Lower leg skin (tissue), 4 donors: Measurements from ENCODE around the gene BEST4. TPM values are rescaled to one million over a fixed set of nuclear protein-coding genes. Genes with fewer than 3 reads are reported as not detected.
"Not testable (repeated sequence)": the region's sequence is repeated elsewhere in the genome, so short reads cannot be mapped to it uniquely, and the experiment has no call there.

Experiments used
- DNase-seq, 2 donors: peaks; one replicate each; pipeline ENCODE4 v3.0.0-alpha.2; 2019; ENCODE audit warnings: low spot score in 2 of 2
- H3K4me3 ChIP-seq: fragments of 200-600 bp; sonication (generic); 2 replicates; pipeline ENCODE4 v1.5.1; 2017; ENCODE audit warnings: mild to moderate bottlenecking, low read depth; ENCODE audit not compliant: poor library complexity, severe bottlenecking
- POLR2A ChIP-seq, 2 donors: fragments of 450-650 bp; IDR thresholded peaks; one replicate each; pipeline ENCODE4 v1.6.1; 2016 to 2017; ENCODE audit warnings: antibody characterized with exemption in 2 of 2, mild to moderate bottlenecking in 1 of 2, moderate library complexity in 1 of 2
- whole genome bisulfite sequencing, 2 donors: methylation state at CpG; one replicate each; pipeline ENCODE4 v1.1.5; 2018; 5-methylcytosine and 5-hydroxymethylcytosine counted together
- intact Hi-C: fragments of 100-400 bp; cut with DNase I; formaldehyde crosslinking; loops from one replicate; pipeline ENCODE4 v1.15.0; 2023; ENCODE audit warnings: low total_unique reads
- total RNA-seq, 4 donors: library from RNA; depleted of rRNA; stranded (reverse); fragments of >200 nt; gene quantifications; one replicate each; pipeline ENCODE4 v1.1.0, GENCODE V29; 2016
- TF ChIP-seq, protein P1 (sequence below), 3 donors: fragments of 450-650 bp; IDR thresholded peaks; one replicate each; pipeline ENCODE4 v1.5.1; 2016; ENCODE audit warnings: antibody characterized with exemption in 3 of 3, mild to moderate bottlenecking in 3 of 3, moderate library complexity in 2 of 3

The BEST4 gene
- total RNA-seq, 4 donors from 2014 or later: 0.23 TPM; not detected in 3

DNA sequence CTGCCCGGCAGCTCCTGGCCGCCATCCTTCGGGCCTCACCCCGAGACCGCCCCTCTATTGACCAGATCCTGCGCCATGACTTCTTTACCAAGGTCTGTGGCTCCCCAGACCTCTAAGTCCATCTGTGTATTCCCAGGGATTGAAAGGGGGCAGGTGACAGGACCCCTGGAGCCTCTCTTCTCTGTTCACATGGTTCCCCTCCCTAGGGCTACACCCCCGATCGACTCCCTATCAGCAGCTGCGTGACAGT is 15.0 kb upstream of the BEST4 start:
- peak in 1 of 2 donors; percentile 85 for DNase-seq
- 90 to 92% methylated on average over 8 to 9 of the region's 9 CpGs for WGBS, 2 donors
- intact Hi-C loops: no loop called here
- TF ChIP-seq, protein P1, sequence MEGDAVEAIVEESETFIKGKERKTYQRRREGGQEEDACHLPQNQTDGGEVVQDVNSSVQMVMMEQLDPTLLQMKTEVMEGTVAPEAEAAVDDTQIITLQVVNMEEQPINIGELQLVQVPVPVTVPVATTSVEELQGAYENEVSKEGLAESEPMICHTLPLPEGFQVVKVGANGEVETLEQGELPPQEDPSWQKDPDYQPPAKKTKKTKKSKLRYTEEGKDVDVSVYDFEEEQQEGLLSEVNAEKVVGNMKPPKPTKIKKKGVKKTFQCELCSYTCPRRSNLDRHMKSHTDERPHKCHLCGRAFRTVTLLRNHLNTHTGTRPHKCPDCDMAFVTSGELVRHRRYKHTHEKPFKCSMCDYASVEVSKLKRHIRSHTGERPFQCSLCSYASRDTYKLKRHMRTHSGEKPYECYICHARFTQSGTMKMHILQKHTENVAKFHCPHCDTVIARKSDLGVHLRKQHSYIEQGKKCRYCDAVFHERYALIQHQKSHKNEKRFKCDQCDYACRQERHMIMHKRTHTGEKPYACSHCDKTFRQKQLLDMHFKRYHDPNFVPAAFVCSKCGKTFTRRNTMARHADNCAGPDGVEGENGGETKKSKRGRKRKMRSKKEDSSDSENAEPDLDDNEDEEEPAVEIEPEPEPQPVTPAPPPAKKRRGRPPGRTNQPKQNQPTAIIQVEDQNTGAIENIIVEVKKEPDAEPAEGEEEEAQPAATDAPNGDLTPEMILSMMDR (IDR thresholded peaks at IDR 0.05): no peak
- no peak for TF ChIP-seq POLR2A (IDR thresholded peaks at IDR 0.05)
- H3K4me3 ChIP-seq: no peak overlapping the region

DNA sequence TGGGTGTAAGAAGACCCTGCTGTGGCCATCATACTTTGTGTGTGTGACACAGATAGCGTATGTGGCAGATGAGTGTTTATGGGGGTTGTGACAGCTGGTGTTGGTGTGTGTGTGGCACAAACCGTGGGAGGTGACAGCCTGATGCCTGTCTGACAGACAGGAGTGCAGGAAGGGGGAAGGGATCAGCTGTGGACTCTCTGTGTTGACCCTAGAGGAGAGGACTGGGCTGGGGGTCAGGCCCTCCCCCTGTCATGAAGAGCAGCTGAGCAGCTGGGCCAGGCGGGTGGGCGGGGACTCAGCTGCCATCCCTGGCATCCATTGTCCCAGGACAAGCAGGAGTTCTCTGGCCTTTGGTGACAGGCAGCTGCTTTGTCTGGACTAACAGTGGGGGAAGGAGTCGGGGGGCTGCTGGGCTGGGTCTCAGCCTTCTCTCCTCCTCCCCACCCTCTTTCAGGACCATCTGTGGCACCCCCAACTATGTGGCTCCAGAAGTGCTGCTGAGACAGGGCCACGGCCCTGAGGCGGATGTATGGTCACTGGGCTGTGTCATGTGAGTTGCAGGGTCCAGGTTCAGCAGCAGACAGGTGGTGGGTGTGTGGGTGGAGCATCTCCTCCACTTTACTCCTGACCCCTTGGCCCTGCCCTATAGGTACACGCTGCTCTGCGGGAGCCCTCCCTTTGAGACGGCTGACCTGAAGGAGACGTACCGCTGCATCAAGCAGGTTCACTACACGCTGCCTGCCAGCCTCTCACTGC is 14.5 kb upstream of the BEST4 start:
- no peak for TF ChIP-seq POLR2A (IDR thresholded peaks at IDR 0.05)
- TF ChIP-seq, protein P1 (IDR thresholded peaks at IDR 0.05): no peak
- 85 to 87% methylated on average over 11 to 13 of the region's 13 CpGs for WGBS, 2 donors

DNA sequence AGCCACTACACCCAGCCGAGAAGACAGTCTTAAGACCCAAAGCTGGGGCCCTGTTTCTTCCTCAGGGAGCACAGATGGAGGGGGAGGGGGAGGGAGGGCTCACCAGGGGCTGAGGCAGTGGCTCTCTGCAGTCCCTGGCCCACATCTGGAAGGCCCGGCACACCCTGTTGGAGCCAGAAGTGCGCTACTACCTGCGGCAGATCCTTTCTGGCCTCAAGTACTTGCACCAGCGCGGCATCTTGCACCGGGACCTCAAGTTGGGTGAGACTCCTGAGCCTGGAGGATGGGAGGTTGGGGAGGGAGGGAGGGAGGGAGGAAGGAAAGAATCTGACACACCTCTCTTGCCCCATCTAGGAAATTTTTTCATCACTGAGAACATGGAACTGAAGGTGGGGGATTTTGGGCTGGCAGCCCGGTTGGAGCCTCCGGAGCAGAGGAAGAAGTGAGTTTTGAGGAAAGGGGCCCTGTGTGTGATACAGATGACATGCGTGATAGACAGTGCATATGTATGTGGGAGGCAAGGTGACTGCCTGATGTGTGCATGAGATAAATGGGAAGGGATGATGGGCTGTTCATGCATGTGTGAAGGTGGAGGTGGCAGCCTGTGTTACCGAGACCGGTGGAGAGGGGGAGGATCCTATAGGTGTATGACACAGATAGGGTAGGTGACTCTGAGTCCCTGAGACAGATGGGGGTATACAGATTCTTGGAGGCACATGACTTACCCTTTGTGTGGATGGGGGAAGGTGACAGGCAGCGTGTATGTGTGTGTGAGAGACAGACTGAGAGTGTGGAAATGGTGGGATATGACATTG is 13.7 kb upstream of the BEST4 start:
- H3K4me3 ChIP-seq: no peak overlapping the region
- intact Hi-C loops: no loop called here
- peak in 1 of 2 donors; percentile 85 for DNase-seq
- TF ChIP-seq, protein P1 (IDR thresholded peaks at IDR 0.05): no peak
- TF ChIP-seq POLR2A (IDR thresholded peaks at IDR 0.05): no peak
- 37 to 38% methylated on average over 13 of the region's 13 CpGs for WGBS, 2 donors

More for the DNA sequence above, 14.5 kb upstream of the BEST4 start:
- peak in 1 of 2 donors; percentile 80 for DNase-seq
- no peak overlapping the region for H3K4me3 ChIP-seq
- intact Hi-C loops: no loop called here

DNA sequence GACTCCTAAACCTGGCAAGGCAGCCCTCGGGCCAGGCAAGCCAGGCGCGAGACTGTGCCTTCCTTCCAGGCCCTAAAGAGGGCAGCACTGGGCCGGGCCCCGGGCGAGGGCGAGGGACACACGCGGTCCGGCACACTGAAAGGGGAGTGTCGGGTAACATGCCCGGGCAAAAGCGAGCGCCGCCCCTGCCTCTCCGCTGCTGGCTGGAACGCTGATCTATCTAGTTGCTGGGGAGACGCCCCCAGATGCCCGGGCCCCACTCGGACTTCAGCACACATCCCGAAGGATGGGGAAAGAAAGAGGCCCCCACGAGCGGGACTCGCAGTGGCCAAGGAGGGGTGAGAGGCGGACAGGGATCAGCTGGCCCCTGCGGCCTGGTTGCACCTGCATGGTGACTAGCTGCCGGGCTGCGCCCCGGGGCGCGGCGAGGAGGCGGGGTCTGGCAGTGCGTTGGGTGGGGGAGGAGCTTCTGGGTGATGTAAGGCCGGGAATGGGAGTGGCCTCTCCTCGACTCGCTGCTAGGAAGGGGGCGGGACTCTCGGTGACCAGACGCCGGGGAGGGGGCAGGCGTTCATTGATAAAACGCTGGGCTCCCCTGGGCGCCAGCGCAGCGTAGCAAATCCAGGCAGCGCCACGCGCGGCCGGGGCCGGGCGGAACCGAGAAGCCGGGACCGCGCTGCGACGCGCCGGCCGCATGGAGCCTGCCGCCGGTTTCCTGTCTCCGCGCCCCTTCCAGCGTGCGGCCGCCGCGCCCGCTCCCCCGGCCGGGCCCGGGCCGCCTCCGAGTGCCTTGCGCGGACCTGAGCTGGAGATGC is 12.0 kb upstream of the BEST4 start, which contains the start of gene PLK3:
PLK3 (plus strand) TSS at position 608 of the 815 bp plus-strand sequence; CDS start at position 695, 87 bp downstream.
- H3K4me3 ChIP-seq: peak within 1 kb of the TSS; percentile 71
- DNase-seq: peak; percentile 97 to 99
- WGBS, 2 donors: 2 to 3% methylated on average over 19 to 21 of the region's 79 CpGs
- TF ChIP-seq, protein P1 (IDR thresholded peaks at IDR 0.05): peak in 1 of 3 donors; percentile 93
- peak in 1 of 2 donors; percentile 65 for TF ChIP-seq POLR2A (IDR thresholded peaks at IDR 0.05)
- intact Hi-C loops: no loop called here

DNA sequence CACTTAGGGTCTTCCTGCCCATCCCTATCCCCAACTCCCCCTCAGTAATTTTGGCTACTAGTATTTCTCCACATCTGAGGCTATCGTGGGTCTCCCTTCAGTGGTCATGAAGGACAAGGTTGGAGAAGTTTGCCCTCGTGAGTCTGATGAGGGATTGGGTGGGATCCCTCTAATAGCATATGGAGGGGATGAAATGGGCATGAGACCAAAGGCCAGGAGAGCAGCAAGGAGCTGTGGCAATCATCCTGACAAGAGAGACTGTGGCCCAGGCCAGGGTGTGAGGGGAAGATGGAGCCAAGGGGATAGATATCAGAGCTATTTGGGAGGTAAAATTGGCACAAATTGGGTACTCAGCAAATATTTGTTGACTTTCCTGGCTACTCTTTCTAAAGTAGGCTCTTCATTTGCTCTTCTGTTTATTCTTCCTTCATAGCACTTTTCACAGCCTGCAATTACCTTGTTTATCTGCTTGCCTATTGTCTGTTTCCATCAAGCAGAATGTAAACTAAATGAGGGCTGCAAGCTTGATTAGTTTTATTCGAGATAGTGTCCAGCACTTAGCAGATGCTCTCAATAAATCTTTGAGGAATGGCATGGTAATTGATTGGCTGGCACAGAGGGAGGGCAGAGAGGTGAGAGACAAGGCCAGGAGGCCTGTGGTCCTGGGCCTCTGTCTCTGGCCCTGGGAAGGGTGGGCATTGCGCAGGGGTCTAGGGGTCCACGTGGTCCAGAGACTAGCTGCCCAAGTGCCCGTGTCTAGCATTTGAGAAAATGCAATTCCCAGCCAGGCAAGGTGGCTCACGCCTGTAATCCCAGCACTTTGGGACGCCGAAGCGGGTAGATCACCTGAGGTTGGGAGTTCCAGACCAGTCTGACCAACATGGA is 10.8 kb upstream of the BEST4 start:
- 83 to 91% methylated on average over 10 of the region's 10 CpGs for WGBS, 2 donors
- intact Hi-C loops: no loop called here
- DNase-seq: peak in 1 of 2 donors; percentile 83
- H3K4me3 ChIP-seq: no peak overlapping the region
- TF ChIP-seq, protein P1 (IDR thresholded peaks at IDR 0.05): no peak
- TF ChIP-seq POLR2A (IDR thresholded peaks at IDR 0.05): no peak

DNA sequence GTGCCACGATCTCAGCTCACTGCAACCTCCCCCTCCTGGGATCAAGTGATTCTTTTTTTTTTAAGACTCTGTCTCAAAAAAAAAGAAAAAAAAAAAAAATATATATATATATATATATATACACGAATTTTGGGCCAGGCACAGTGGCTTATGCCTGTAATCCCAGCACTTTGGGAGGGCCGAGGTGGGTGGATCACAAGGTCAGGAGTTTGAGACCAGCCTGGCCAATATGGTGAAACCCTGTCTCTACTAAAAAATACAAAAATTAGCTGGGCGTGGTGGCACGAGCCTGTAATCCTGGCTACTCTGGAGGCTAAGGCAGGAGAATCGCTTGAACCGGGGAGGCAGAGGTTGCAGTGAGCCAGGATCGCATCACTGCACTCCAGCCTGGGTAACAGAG is 9.9 kb upstream of the BEST4 start:
- peak in 1 of 2 donors; percentile 82 for DNase-seq
- H3K4me3 ChIP-seq, intact Hi-C loops: not testable (repeated sequence)
- WGBS, 2 donors: 61 to 63% methylated on average over 8 of the region's 8 CpGs
